ENCODE results near the gene PRKN.

GRCh38 chr6:162200041-162200440 is 527.5 kb downstream of the PRKN start:
- no peak for TF ChIP-seq POLR2A (IDR thresholded peaks at IDR 0.05; ENCODE audit: low read length)
- no peak for TF ChIP-seq GATA1 (IDR thresholded peaks at IDR 0.05; ENCODE audit: low read depth, low read length)
